HFF-Myc (cell line): Measurements from ENCODE around the gene DUSP10.

Experiments
- DNase-seq: peaks from one replicate; pipeline ENCODE4 v3.0.0-alpha.2; 2011; ENCODE audit warnings: low read depth; ENCODE audit errors: extremely low read depth
- H3K4me3 ChIP-seq: replicated peaks from 2 replicates; pipeline ENCODE4 v1.5.1; 2011; ENCODE audit warnings: low read depth, mild to moderate bottlenecking, control low read depth, low read length
- CTCF ChIP-seq: IDR thresholded peaks from 2 replicates; pipeline ENCODE4 v1.5.1; 2012; ENCODE audit warnings: mild to moderate bottlenecking, low read depth, low read length, control low read depth; ENCODE audit errors: missing control alignments

DUSP10 gene

DNA sequence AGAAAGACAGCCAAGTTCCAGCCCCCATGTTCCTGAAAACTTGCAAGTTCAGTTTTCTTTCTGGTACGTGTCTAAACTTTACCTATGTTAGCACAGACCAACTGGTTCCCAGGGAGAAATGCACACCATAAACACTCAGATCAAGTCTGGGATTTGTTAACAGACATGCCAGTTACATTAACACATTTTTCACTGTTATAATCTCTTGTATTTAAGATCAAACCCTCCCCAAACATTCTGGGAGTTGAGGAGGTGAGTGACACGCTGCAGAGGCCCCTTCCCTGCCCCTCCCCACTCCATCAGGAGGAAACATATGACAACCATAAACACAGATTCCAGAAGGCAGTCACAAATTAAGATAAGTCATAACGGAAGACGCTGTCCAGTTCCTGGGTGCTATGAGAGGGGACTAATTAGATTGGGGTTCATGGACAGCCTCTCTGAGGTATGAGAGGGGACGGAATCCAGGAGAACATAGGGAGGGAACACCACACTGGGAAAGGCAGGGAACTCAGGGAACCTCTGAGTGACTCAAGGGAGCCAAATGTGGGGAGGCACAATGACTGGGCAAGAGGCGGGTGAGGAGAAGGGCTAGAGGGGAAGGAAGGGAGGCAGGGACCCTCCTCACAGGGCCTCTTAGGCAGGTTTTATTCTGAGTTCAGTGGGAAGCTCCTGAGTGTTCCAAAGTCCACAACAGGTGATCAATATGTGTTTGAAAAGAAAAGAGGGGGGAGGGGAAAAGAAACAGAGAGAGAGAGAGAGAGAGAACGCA lies 25.0 kb downstream of the DUSP10 start:
- no peak for TF ChIP-seq CTCF
- no peak for DNase-seq
- H3K4me3 ChIP-seq: no peak overlapping the region

DNA sequence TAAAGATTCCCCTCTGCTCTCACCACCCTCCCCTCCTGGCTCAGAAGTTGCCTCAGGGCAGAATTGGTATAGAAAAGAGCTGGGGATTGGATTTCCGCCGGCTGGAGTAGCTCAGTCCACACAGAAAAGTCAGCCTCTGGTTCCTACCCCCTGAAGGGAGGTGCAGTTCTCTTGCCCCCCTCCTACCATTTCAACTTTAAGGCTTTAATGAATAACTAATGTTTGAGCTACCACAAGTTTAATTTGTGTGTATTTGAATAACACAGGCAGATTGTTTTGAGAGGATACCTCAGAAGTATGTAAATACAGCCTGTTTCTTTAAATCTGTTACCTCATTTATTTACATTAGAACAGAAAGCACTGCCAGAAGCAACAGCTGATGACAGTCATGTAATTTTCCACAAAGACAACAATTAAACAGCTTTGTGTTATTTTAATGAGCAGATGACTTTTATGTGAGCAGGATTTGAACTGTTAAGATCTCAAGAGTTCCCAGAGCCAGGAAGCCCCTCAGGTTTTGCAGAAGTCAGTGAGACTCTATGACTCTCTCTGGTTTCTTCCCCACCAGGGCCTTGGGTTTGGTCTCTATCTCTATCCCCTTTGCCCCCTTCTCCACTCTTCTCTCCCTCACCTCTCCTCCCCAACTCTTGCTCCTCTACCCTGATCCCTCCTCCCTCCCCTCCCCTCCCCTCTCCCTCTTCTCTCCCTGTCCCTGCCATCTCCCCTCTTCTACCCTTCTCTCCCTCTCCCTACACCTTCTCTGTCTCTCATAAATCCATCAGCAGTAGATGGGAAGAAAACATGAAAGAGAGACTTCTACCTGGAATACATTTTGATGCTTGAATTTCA lies 26.3 kb downstream of the DUSP10 start:
- DNase-seq: no peak
- TF ChIP-seq CTCF: no peak
- no peak overlapping the region for H3K4me3 ChIP-seq

DNA sequence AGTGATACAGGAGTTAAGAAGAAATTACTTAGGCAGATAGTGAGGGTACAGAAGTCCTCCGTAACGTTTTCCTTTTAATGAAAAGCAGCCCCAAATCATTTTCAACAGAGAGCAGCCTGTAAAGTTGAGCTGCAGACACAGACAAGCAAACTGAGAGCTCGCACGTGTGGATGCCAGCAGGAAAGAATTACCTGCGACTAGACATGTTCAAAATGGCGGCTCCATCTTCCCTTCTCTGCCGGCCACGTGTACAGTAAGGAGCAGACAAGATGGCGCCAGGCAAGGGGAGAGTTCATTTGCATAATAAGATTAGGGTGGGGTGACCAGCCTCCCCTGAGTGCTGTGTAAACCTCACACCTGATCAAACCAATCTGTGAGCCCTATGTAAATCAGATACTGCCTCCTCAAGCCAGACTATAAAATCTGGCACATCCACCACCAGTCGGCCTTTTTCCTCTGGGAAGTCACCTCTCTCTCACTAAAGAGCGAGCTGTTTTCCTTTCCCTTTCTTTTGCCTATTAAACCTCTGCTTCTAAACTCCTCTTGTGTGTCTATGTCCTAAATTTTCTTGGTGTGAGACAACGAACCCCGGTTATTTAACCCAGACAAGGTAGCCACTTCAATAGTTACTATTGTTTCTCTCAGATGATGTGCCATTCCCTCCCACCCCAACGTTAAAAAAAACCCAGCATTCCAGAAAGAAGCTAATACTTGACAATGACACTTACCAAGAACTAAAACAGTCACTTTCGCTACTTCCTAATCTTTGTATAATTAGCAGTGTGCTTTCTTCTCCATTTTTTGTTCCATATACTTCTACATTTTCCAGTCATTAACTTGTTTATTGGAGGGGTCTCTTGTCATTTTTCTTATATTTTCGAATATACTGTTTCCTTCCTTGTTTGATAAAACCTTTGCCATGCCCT lies 27.4 kb downstream of the DUSP10 start:
- no peak overlapping the region for H3K4me3 ChIP-seq
- DNase-seq: no peak
- TF ChIP-seq CTCF: no peak

DNA sequence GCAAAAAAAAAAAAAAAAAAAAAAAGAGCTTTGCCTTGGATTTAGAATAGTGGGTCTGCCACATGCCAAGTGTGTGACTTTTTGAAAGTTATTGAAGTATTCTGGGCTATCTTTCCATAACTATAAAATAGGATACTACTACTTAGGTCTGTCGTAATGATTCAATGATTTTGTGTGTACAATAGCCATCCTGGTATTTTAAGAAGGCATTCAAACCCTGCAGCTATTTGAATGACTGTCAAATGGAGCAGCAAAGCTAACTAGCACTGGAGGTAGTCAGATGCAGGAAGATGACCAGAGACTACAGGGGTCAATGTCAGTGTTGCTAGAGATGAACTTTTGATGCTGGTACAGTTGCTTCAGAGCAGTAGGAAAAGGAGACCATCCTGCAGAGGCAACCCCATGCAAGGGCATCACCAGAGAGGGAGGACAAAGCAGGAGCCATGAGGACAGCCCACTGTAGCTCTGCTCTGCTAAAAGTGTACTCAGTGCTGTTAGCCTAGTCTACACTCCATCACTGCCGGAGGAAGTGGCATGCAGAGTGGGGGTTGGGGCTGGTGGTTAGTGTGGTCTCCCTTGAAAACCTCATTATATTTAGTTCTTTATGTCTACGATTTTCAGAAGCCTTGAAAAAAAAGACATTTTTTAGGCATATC lies 29.0 kb downstream of the DUSP10 start:
- H3K4me3 ChIP-seq: no peak overlapping the region
- DNase-seq: no peak
- no peak for TF ChIP-seq CTCF

GRCh38 chr1:221712198-221712684 lies 29.6 kb downstream of the DUSP10 start:
- no peak overlapping the region for H3K4me3 ChIP-seq
- peak; percentile 80 for DNase-seq
- no peak for TF ChIP-seq CTCF

- no peak for TF ChIP-seq CTCF
- no peak overlapping the region for H3K4me3 ChIP-seq
- no peak for DNase-seq
Observed at GRCh38 chr1:221711656-221712055, 30.2 kb downstream of the DUSP10 start.
